DND-41 (cell line): ENCODE results near the gene CRB3.
A peak's percentile ranks its signal among the peaks of the same experiment; 100 is the strongest.

Experiments used
- ATAC-seq: fragments of 200-7000 bp; cut with Tn5 transposase; 3 replicates; pipeline ENCODE4 v1.9.1; 2021; ENCODE audit warnings: low read depth; ENCODE audit not compliant: insufficient read depth
- DNase-seq: peaks from one replicate; pipeline ENCODE4 v3.0.0-alpha.2; 2020
- H2AFZ ChIP-seq: 2 replicates; pipeline ENCODE4 v1.6.0; 2012; ENCODE audit warnings: low read depth, low read length
- H3K27ac ChIP-seq: 2 replicates; pipeline ENCODE4 v1.5.1; 2012; ENCODE audit warnings: low read length, inconsistent platforms
- H3K27me3 ChIP-seq: fragments of 200-600 bp; sonication (generic); 2 replicates; pipeline ENCODE4 v1.6.0; 2012; ENCODE audit warnings: low read length, mild to moderate bottlenecking, inconsistent platforms; ENCODE audit not compliant: insufficient read depth, poor library complexity
- H3K36me3 ChIP-seq: 2 replicates; pipeline ENCODE4 v1.5.1; 2012; ENCODE audit warnings: low read length, inconsistent platforms; ENCODE audit not compliant: insufficient read depth
- H3K4me1 ChIP-seq: 2 replicates; pipeline ENCODE4 v1.5.1; 2012; ENCODE audit warnings: mild to moderate bottlenecking, low read length; ENCODE audit not compliant: insufficient read depth
- H3K4me2 ChIP-seq: 2 replicates; pipeline ENCODE4 v1.6.0; 2012; ENCODE audit warnings: mild to moderate bottlenecking, moderate library complexity, low read length, inconsistent platforms; ENCODE audit not compliant: insufficient read depth
- H3K4me3 ChIP-seq, 2 experiments: fragments of 200-600 bp in 1 of 2; shearing (Covaris generic) in 1 of 2; 2 replicates each; pipeline ENCODE4 v1.5.1; 2012 to 2016; ENCODE audit warnings: inconsistent platforms in 2 of 2, low read length in 2 of 2, mild to moderate bottlenecking in 2 of 2, low read depth in 1 of 2, moderate library complexity in 1 of 2
- H3K79me2 ChIP-seq: 2 replicates; pipeline ENCODE4 v1.6.0; 2012; ENCODE audit warnings: low read length, inconsistent platforms; ENCODE audit not compliant: insufficient read depth
- H3K9ac ChIP-seq: 2 replicates; pipeline ENCODE4 v1.6.0; 2012; ENCODE audit warnings: low read depth, mild to moderate bottlenecking, inconsistent platforms, low read length, moderate library complexity
- H3K9me3 ChIP-seq: 2 replicates; pipeline ENCODE4 v1.5.1; 2012; ENCODE audit warnings: low read length, moderate library complexity, mild to moderate bottlenecking, inconsistent platforms; ENCODE audit not compliant: insufficient read depth, severe bottlenecking
- H4K20me1 ChIP-seq: 2 replicates; pipeline ENCODE4 v1.6.0; 2012; ENCODE audit warnings: low read length; ENCODE audit not compliant: insufficient read depth
- EZH2 ChIP-seq: IDR thresholded peaks from 3 replicates; pipeline ENCODE4 v1.6.1; 2012; ENCODE audit warnings: borderline replicate concordance, low read depth, mild to moderate bottlenecking, moderate library complexity, low read length, inconsistent platforms; ENCODE audit not compliant: severe bottlenecking
- TF ChIP-seq, protein P1 (sequence below): IDR thresholded peaks from 2 replicates; pipeline ENCODE4 v1.5.1; 2012; ENCODE audit warnings: borderline replicate concordance, low read length, moderate library complexity, mild to moderate bottlenecking; ENCODE audit not compliant: poor library complexity, severe bottlenecking; ENCODE audit errors: extremely low read depth

The CRB3 gene

GRCh38 chr19:6421075-6422014 lies 42.7 kb upstream of the CRB3 start:
- H3K36me3 ChIP-seq, result peaks cover 77% of the 10 kb centered on the region
- ATAC-seq, result no peak
- no peak for DNase-seq
- H3K4me2 ChIP-seq, result peak overlapping the region; percentile 97
- H3K9me3 ChIP-seq, result no peaks in the 10 kb centered on the region
- TF ChIP-seq EZH2, result no peak
- TF ChIP-seq, protein P1, sequence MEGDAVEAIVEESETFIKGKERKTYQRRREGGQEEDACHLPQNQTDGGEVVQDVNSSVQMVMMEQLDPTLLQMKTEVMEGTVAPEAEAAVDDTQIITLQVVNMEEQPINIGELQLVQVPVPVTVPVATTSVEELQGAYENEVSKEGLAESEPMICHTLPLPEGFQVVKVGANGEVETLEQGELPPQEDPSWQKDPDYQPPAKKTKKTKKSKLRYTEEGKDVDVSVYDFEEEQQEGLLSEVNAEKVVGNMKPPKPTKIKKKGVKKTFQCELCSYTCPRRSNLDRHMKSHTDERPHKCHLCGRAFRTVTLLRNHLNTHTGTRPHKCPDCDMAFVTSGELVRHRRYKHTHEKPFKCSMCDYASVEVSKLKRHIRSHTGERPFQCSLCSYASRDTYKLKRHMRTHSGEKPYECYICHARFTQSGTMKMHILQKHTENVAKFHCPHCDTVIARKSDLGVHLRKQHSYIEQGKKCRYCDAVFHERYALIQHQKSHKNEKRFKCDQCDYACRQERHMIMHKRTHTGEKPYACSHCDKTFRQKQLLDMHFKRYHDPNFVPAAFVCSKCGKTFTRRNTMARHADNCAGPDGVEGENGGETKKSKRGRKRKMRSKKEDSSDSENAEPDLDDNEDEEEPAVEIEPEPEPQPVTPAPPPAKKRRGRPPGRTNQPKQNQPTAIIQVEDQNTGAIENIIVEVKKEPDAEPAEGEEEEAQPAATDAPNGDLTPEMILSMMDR, result no peak
- H4K20me1 ChIP-seq, result peaks cover 78% of the 10 kb centered on the region
- H3K4me3 ChIP-seq, result peak overlapping the region in 1 of 2 experiments; percentile 90; a peak in 1 of 4 replicates
- no peak overlapping the region for H3K9ac ChIP-seq
- no peak overlapping the region for H2AFZ ChIP-seq
- H3K27me3 ChIP-seq, result no peaks in the 10 kb centered on the region
- no peak overlapping the region for H3K27ac ChIP-seq
- H3K79me2 ChIP-seq, result peaks cover 69% of the 10 kb centered on the region
- peaks cover 37% of the 10 kb centered on the region for H3K4me1 ChIP-seq

DNA sequence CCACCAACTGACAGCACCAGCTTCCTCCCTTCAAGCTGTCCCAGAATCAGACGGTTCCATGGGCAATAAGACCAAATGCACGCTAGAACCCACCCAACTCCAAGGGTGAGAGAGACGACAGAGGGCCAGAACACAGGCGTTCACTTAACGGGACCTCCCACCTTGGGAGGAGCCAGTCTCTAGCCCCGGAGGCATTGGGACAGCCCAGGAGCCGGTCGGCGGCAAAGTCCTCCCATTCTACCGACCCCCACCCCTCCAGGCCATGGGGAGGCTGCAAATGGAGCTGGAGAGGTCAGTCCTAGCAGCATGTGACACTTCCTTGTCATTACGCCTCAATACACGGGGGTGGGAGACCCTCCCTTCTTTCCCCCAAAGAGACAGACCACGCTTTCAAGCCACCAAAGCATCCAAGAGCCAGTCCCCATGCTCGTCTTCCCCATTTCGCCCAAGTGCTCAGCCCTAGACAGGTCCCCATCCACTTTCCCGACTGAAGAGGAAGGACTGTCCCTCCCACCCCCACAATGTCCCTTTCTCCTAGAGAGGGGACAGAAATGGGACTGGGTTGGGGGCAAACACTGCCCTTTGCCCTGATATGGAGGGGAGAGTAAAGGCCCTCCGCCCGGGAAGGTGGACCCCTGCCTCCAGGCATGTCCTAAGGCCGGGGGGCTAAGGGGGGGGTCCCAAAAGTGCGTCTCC lies 40.4 kb upstream of the CRB3 start:
- no peak for ATAC-seq
- peak overlapping the region; percentile 90 to 95; a peak in 3 of 4 replicates for H3K4me3 ChIP-seq
- H3K9me3 ChIP-seq, result no peaks in the 10 kb centered on the region
- H3K27ac ChIP-seq, result peak overlapping the region; percentile 74
- H3K4me1 ChIP-seq, result peaks cover 39% of the 10 kb centered on the region
- no peak overlapping the region for H2AFZ ChIP-seq
- TF ChIP-seq, protein P1, result no peak
- TF ChIP-seq EZH2, result no peak
- H3K36me3 ChIP-seq, result peaks cover 54% of the 10 kb centered on the region
- peak overlapping the region; percentile 89 for H3K9ac ChIP-seq
- DNase-seq, result peak; percentile 51
- peaks cover 58% of the 10 kb centered on the region for H3K79me2 ChIP-seq
- peak overlapping the region; percentile 97 for H3K4me2 ChIP-seq
- peaks cover 55% of the 10 kb centered on the region for H4K20me1 ChIP-seq
- H3K27me3 ChIP-seq, result no peaks in the 10 kb centered on the region

DNA sequence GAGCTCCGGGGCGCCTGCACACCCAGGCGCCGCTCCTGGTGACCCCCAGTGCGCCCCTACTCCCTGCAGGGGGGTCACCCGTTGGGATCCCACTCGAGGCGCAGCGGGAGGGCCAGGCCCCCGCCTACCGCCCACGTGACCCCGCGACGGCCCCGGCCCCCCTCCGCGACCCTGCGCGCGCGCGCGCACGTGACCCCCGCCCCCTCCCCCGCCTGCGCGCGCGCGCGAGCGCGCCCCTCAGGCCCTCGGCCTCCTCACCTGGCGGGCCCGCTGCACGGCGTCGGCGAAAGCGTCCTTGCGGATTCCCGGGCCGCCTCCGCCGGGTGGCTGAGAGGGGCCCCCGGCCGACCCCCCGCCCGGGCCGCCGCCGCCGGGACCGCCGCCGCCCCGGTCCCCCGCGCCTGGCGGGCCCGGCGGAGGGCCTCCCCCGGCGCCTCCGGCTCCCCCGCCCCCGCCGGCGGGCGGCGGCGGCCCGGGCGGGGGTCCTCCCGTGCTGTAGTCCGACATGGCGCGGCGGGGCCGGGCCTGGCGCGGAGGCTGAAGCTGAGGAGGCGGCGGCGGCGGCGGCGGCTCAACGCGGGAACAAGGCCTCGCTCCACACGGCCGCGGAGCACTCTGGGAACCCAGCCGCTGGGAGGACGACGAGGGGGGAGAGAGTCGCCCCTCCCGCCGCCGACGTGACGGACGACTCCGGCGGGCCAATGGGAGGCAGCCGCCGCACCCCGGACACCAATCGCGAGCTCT lies 39.7 kb upstream of the CRB3 start, which contains the start of gene KHSRP:
TSS of gene KHSRP (minus strand) at position 617 of the 744 bp plus-strand sequence. CDS start at position 507, 110 bp downstream.
- Histone ChIP-seq H4K20me1 (peaks cover 47% of the 10 kb centered on the region), H3K4me2 (peak within 1 kb of the TSS; percentile 97), H3K9me3 (no peaks in the 10 kb centered on the region), H3K27ac (peak within 1 kb of the TSS; percentile 82), H3K27me3 (no peaks in the 10 kb centered on the region), H3K9ac (peak within 1 kb of the TSS; percentile 89), H2AFZ (peak within 1 kb of the TSS; percentile 74), H3K36me3 (peaks cover 47% of the 10 kb centered on the region), H3K4me1 (peaks cover 39% of the 10 kb centered on the region), H3K4me3 (peak within 1 kb of the TSS; percentile 90 to 95; a peak in 3 of 4 replicates), H3K79me2 (peaks cover 50% of the 10 kb centered on the region)
- peak; percentile 60 for DNase-seq
- no peak for TF ChIP-seq EZH2
- TF ChIP-seq, protein P1, result no peak
- ATAC-seq, result no peak
